DMS53 treated with DMSO at 0.1 percent for 48 hours (cell line): Measurements from ENCODE around the gene EPGN.

ENCODE experiments used
- DNase-seq: peaks from one replicate; lab custom pipeline; 2025; ENCODE audit not compliant: unreplicated experiment; lab: John Stamatoyannopoulos, UW

The EPGN gene

DNA sequence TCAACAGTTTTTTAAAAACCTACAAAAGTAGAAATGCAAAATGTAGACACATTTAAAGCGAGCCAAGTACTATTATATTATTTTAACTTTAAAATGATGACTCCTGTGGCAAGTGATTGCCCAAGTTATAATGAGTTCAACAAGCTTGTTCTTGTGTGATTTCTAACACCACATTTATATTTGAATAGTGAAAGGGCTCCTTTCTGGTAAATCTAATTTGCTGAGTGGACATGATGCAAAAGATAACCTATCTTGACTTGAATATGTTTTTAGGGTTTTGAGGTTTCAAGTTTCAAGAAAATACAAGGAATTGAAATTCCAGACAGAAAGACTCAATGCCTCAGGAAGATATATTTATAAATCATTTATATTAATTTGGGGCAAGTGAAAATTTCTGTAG lies 1.1 kb upstream of the EPGN start:
- no peak for DNase-seq

DNA sequence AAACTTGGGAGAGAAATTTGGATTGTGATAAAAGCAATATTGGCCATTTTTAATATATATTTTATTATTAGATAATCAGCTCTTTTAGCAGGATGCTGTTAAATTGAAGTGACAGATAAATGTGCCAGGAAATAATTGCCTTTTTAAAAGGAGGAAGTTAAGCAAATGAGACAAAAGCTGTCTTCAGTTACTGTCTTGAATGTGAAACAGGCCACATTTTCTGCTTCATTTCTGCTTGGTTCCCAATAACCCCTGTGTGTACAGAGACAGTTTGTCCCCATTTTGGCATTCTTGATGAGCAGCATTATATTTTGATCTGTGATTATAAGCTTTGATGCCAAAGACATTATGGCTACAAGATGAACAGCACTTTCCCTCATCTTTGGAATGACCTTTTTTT lies 953 bp downstream of the EPGN start:
- DNase-seq: no peak

DNA sequence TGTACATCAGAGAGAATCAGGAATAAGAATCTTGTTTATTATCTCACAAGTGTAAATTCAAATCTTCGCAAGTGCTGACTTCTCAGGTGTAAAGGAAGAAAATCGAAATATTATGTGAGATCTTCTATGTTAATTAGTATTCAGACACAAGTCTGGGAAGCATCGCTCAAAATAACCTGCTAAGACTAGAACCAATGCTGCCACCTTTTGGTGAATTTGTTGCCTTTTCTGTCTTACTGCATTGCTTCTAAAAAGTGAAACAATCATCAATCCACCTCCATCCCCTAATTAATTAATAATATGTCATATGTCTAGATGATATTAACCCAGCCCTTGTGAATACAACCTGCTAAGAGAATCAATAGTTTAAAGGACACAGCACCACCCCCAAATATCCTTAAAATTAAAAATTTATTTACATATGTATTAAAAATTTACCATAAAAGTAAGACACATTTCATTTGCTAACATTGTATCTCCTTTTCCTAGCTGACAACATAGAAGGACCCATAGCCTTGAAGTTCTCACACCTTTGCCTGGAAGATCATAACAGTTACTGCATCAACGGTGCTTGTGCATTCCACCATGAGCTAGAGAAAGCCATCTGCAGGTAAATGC lies 3.5 kb downstream of the EPGN start:
- DNase-seq: peak; percentile 47

DNA sequence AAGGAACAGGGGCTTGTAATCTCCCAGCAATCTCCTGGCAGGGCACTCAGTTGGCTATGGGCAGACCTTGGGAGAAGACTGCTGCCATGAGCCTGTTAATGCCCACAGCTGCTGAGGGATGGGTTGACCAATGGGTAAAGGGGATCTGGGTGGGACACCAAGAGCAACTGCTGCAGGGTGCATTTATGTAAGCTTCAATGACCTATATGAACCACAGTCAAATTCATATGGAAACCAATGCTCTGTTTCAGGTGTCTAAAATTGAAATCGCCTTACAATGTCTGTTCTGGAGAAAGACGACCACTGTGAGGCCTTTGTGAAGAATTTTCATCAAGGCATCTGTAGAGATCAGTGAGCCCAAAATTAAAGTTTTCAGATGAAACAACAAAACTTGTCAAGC lies 6.1 kb downstream of the EPGN start:
- DNase-seq: no peak

DNA sequence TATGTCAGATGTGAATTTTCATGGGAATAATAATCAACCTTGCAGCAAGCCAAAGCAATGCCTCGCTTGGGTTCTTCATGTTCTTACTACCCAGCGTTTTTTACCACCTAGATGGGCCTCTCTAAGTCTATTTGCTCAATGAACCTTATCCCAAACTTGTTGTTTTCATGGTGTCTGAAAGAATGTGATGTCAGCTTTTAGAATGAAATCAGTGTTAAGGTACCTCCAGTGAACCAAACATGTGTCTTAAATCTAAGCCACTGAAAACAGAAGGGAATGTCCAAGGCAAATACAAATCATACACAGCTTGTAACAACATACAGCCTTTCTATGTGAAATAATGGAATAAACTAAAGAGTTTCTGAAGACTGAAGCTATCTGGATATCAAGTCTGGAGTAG lies 6.7 kb downstream of the EPGN start:
- no peak for DNase-seq

DNA sequence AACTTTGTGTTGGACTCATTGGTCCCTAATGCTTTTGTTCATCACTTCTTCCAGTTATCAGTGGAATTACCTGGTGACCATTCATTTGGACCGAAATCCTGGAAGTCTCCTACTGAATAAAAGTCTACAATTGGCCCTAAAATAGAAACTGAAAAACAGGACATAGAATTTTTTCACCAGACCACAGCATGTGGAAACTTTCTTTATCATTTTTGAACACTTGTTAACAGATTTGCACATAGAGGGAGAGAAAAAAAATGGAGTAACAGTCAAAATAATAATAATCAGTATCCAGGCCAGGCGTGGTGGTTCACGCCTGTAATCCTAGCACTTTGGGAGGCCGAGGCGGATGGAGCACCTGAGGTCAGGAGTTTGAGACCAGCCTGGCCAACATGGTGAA lies 7.1 kb downstream of the EPGN start:
- DNase-seq: no peak

DNA sequence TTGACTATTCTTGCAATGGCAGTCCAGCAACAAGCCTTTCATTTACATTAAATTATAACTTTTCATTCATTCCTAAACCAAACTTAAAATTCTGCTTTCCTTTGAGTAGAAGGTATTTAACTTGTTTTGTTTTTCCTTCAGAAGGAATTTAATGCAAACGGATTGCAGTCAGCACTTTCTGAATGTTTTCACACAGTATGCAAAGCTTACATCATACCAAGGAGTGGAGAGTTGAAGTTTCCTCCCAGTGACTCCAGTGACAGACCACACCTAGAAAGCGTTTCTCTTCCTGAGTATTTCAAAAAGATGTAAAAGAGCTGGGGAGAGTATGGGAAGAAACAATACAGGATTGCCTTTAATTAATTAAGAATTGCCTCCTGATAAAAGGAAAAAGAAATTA lies 8.1 kb downstream of the EPGN start:
- no peak for DNase-seq

DNA sequence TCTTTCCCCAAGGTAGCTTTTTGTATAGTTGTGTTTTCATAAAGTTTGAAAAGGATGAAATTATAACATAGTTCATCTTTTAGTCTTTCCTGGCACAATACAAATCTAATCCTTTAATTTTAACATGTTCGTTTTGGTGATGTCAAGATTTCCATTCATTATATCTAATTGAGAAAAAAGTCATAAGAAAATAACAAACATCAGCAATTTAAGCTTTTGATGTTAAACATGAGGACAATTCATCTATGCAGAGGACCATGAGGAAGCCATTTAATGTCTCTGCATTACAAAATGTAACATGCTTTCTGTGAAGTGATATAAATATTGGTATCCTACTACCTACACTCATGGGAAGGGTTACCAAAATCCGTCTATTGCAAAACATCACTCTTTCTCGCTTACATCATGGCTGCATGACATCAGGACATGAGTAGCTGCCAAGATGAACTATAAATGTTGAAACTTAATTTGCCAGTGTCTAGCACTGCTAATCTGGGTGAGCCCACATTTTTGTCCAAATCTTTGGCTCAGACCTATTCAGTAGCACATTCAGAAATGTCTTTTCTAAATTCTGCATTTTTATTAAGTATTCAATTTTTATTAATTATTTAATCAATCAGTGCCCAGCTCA lies 9.5 kb downstream of the EPGN start:
- no peak for DNase-seq

DNA sequence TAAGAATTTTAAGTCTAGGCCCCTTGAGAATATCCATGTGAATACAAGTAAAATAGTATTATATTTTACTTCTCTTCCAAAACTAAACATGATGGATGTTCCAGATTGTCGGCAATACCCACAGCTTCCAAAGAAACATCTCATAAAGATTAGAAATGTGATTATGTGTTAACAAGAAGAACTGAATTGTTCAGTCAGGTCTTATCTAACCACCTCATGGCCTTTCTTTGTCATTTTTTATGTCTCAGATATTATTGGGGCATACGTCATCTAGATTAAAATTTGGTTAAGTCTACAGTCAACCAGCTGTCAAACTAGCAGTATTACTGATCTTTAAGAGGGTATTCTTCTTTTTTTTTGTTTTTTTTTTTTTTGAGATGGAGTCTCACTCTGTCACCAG lies 10.0 kb downstream of the EPGN start:
- no peak for DNase-seq

DNA sequence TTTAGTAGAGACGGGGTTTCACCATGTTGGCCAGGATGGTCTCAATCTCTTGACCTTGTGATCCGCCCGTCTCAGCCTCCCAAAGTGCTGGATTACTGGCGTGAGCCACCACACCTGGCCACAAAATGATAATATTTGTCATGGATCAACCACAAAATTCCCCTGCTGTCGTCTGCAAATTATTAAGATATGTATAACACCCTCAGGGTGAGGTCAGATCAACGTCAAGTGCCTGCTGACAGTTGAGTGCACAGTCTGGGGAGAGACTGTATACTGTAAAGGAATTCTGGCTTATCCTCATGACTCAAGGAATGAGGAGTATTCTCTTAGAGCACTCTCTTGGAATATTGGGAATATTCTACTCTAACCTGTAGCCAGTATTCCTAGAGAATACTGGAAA lies 11.2 kb downstream of the EPGN start:
- DNase-seq: no peak

DNA sequence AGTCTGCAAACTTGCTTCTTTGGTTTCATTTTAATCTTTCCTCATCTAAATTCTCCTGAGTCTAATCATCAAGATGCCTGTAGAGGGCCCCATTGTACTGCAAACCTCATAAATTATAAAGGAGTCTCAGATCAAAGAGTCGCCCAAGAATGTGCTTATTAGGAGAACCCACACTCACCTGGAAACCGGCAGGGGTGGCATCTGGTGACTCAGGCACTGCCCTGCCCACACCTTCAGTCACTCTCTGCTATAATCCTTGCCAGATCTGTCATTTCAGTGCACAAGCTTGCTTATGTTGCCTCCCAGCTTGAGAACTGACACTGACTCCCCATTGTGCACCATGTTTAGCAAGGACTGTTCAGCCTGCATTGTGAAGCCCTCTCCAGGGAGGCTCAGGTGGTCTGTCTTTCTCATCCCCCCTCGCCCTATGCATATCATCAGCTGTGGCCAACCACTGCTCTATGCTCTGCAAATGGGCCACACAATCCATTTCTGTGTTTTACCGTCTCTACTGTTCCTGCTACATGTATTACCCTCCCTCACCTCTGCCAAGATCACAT lies 12.4 kb downstream of the EPGN start:
- DNase-seq: peak; percentile 67

DNA sequence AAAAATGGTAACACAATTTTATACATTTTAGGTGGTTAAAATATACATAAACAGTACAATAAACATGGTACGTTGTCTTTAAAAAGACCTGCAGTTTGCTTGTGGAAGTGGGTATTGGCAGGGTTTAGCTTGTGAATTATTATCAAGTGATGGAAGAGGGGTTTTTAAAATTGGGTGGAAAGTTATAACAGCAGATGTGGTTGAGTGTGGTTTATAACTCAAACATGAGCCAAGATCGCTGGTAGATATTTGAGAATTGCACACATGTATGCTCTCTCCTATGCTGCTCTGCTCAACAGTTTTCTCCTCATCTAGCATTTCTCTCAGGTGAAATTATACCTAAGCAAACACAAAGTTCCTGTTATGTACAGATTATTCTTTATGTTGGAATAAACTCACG lies 14.0 kb downstream of the EPGN start:
- DNase-seq: no peak

DNA sequence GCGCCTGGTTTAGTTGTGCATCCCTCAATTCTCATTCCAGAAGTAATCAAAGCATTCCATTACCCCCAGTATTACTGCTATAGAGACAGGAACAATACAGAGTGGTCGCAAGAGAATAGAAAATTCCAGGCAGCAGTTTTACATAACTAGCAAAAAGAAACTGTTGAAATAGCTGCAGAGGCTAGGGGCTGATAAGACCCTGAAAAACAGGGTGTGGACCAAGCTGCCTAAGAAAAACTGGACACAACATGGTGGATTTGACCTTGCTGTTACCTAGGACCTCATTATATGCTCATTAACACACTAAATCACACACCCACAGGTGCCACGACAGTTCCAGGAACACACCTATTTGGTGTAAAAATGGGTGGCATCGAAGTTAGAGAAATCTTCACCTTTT lies 15.4 kb downstream of the EPGN start:
- DNase-seq: no peak

DNA sequence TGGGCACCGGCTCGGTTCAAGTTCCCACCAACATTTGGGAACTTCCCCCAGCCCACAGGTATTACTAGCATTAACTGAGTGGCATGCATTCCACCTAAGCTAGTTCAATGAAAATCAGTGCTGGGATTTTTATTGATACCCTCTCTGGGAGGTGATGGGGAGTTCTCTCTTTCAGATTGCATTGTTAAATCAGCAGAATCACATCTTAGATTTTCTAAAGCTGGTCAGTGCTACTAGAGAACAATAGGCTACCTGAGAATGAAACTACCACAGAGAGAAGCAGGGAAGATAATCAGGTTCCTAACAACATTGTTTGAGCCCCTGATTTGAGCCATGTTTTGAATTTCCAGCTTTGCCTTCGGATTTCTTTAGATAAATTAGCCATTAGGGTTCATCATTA lies 16.0 kb downstream of the EPGN start:
- DNase-seq: no peak

DNA sequence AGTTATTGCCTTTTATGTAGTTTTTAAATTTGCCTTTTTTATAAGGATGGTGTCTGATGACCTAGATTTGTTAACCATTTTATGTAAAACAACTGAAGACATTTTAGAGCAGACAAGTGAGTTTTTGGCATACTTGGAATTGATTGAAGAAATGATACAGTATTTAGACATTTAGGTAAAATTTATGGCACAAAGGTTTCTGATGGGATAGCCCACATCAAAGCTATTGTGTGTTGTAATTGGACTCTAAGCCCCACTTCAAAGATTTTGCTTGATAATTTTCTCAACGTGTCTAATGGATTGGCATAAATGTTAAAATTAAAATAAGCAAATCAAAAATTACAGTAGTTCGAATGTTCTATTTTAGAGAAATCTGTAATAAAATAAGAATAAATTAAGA lies 17.6 kb downstream of the EPGN start:
- DNase-seq: no peak

DNA sequence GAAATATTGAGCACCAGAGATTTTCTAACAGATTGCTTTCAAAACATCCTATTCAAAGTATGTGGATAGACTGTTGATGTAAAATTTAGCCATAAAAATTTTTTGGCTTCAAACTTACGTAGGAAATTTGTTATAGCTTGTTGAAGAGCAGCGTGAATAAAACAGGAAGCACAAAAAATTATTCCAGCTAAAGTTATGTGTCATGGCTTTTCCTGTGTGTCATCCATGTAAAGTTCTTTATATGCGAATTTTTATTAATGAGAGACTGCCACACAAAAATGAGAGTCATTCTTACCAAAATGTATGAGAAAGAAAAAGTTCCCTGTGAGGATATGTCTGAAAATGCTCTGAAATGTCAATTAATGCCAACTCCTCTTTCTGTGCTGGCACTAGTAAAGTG lies 19.5 kb downstream of the EPGN start:
- DNase-seq: no peak

DNA sequence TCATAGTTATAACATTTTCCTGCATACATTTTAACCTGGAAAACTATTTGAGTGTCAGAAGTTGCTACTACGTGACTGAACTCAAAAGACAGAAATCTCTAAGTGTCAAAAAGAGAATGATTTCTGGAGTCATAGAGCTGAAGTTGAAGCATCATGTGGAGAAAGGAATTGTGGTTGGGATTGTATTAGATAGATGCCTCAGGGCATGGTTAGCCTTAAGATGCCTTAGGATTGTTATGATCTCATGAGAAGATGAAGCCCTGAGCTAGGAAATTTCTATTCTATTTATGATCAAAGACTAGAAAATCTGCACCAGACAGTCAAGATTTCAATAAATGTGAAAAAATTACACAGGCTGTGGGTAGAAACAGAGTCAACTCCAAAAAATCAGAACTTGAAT lies 20.2 kb downstream of the EPGN start:
- no peak for DNase-seq

DNA sequence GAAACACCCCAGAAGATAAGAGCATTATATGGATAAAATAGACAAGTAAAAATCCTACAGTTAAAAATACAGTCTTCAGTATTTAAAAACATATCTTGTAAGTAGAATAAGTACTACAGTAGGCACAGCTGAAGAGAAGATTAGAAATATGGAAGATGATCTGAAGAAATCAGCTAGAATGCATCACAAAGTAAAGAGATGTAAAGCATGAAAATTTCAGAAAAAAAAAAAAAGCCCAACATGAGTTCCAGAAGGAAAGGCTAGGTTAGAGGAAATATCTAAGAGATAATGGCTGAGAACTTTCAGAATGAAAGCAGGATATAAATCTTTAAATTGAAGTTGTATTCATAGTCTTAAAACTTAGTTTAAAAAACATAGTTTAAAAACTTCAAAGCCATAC lies 21.0 kb downstream of the EPGN start:
- no peak for DNase-seq

DNA sequence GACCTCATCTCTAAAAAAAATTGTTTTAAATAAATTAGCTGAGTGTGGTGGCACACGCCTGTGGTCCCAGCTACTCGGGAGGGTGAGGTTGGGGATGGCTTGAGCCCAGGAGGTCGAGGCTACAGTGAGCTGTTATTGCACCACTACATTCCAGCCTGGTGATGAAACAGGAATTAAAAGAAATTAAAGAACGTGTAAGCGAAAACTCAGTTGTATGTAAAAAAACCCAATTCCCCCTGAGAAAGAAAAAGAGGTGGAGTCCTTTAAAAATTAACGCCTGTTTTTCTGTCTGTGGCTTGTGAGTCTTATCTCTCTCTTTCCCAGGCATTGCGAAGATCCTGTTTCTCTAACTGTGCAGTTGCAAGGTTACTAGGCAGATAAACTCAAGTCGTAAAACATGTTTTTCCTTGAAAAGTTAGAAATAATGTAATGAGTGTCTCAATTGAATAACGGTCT lies 22.1 kb downstream of the EPGN start:
- DNase-seq: no peak

DNA sequence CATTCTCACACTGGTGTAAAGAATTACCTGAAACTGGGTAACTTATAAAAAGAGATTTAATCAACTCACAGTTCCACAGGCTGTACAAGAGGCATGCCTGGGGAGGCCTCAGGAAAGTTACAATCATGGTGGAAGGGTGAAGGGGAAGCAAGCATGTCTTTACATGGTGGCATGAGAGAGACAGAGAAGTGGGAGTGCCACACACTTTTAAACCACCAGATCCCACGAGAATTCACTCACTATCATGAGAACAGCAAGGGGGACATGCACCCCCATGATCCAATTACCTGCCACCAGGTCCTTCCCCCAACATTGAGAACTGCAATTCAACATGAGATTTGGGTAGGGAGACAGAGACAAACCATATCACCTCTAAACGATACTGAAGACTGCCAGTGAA lies 23.0 kb downstream of the EPGN start:
- DNase-seq: no peak

DNA sequence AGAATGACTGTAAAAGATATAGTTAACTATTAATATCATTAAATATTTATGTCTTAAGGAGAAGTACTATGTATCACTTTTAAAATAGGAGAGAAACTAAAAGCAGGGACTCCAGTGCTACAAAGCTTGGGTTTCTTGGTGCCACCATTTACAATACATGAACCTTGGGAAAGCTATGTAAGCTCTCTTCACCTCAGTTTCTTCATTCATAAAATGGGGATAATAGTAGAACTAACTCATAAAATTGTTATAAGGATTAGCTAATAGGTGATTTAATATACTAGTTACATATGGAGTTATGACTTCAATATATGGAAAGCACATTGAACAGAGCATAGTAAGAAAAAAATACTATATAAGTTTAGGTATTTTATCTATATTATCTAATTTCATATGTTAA lies 23.7 kb downstream of the EPGN start:
- DNase-seq: no peak

DNA sequence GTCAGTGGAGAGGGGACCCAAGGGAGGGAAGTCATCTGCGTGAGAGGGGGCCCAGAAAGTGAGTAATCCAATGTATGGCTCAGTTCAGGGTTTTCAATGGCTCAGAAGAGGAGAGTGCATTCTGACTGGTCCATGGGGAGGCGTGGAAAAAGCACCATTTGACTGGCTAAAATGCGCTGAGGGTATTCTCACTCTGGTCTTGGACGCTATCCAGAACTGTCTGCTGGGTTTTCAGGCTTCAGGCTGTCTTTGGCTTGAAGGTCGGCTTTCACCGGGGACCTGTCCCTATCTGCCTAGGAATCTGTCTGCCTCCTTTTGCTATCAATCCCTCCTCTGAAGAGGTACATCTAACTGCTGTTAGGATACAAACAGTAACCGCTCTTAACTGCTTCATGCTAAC lies 26.4 kb downstream of the EPGN start:
- DNase-seq: no peak
